HS-27A (cell line): ENCODE results near the gene ELOB.

Experiments
- DNase-seq: peaks from one replicate; pipeline ENCODE4 v3.0.0-alpha.2; 2012; ENCODE audit warnings: low read depth, missing footprints

ELOB gene

DNA sequence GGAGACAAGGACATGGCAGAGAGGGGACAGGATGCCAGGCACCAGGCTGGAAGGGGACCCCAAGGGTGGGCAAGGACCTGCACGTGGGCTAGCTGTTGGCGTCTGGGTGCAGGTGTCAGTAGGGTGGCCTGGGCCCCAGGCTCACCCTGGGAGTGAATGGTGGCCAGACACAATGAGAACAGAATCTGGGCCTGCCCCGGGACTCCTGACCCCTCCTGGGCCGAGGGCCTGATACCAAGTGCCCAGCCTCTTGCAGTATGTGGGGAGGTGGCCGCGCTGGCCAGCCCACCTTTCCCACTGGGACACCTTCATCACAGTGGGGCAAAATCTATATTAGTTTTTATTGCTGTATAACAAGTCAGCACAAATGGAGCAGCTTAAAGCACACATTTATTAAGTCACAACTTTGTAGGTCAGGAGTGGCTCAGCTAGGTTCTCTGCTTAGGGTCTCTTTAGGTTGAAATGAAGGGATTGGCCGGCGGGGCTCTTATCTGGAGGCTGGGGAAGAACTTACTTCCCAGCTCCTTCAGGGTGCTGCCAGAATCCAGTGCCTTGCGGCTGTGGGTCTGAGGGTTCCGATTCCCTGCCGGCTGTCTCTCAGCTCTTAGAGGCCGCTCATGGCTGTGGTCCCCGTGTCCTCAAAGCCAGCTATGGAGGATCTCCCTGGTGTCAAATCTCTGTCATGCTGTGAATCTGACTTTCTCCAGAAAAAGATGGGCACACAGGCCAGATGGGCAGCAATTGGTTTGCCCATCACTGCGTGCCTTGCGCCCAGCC is 6.7 kb upstream of the ELOB start:
- no peak for DNase-seq

DNA sequence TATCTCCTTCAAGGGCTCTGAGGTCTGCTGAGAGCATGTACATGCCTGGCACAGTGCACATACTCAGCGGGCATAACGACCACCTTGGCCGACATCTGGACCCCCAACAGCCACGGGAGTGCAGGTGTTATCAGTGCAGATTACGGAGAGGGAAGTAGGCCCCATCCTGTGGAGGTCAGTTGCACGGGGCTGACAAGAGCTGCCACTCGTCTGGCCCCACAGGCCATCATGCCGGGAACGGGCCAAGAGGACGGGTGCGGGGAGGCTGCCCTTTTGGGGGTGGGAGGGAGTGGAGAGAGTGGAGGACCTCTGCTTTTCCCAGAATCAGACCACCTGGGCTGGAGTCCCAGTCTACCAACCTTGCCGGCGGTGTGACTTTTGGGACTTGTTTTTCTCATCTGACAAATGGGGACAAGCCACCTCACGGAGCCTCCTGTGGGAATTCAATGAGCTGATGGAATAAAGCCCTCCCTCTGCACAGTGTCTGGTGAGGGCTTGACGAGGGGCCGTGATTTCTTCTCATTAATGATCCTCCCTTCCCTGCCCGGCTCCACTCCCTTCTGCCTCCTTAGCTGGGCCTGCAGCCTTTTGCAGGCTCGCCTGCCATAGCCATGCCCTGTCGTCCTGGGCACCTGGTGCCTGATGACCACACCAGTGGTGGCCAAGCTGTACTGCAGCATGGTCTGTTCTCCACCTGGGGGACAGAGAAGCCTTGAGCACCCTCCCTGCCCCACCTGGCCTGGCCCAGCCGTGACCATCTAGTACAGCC is 5.7 kb upstream of the ELOB start:
- no peak for DNase-seq

DNA sequence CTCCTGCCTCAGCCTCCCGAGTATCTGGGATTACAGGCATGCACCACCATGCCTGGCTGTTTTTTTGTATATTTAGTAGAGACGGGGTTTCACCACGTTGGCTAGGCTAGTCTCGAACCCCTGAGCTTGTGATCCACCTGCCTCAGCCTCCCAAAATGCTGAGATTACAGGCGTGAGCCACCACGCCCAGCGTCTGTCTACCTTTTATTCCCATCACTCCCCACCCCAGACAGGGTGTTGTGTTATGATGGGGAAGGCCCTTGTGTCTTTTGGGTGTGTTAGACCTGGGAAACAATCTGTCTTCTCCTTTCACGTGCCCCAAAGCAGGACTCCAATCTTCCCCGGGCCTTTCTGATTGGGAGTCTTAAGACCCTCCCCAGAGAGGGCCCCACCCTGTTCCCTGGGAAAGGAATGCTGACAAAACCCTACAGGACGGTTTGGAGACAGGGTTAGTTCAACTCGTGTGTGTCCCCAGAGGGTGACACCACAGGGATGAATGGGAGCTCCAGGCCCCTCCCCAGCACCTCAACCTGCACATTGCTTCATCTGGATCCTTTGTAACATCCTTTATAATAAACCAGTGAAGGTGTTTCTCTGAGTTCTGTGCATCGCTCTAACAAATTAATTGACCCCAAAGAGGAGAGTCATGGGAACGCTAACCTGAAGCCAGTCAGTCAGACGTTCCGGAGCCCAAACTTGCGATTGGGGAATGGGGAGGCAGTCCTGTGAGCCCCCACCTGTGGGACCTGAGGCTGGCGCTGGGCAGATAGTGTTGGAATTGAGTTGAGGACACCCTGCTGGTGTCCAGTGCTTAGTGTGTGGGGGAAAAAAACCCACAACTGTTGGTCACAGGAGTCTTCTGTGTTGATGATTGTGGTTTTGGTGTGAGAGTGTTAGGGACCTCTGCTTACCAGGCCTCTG is 3.2 kb upstream of the ELOB start:
- DNase-seq, result no peak

DNA sequence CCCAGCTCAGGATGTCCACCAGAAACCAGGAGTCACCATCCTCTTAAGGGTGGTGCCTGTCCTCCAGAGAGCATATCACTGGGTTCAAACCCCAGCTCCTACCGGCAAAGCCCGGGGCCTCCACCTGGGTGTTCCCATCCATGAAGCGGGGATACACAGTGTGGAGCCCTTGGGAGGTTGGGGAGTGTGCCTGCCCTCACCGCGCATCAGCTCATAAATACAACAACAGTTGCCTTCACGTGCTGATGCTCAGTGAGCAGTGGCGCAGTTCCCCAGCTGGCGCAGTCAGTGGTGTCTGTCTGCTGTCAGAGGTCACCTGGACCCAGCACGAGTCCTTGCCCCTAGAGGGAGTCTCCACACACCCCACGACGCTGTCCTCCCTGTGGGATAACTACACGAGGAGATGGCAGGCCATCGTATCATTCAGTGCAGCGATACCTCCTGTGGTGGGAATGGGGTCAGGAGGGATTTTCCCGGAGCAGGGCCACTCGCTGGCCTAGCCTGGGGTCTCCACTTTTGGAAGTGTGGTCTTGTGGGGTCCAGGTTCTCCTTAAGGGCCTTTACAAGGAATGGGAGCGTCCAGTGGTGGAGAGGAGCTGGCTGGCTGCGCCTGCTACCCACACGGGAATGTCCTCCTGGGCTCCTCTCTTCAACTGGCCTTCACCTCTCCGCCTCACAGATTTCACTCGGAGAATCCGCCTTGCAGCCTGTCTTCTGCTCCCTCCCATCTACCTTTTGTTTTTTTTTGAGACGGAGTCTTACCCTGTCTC is 2.3 kb upstream of the ELOB start:
- no peak for DNase-seq

DNA sequence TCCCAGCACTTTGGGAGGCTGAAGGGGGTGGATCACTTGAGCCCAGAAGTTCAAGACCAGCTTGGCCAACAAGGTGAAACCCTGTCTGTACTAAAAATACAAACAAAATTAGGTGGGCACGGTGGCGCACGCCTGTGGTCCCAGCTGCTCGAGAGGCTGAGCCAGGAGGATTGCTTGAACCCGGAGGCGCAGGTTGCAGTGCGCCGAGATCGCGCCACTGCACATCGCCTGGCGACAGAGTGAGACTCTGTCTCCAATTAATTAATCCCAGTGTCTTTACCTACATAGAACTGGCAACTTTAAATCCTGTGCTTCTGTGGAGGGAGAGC is 1.5 kb upstream of the ELOB start:
- DNase-seq, result no peak

DNA sequence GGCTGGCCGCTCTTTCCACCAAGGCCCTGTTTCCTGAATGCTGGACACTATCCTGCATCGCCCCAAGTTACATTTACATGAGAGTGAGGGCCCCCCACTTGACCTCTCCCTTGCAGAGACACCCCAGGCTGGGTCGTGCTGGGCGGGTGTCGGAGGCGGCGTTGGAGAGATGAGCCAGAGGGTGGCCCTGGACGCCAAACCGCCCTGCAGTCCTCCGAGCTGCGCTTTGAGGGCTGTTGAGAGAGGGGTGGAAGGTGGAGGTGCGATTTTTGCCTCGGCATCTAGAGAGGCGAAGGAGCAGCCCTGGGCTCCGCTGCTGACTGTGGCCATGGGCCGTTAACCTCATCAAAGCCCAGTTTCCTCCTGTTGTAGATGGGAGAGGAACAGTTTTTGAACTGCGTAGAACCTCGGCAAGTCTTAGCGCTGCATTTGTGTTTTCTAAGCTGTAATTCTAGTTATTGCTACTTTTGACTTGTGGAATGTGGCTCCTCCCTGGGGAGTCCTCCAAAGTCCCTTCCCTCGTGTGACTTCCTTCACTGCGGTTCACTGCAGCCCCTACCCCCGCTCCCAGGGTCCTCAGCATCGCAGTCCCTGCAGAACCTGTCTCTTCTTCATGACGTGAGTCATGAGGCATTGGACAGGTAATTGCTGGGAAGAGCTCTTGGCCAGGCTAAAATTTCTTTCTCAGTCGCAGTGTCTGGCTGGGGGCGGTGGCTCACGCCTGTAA is 986 bp upstream of the ELOB start:
- DNase-seq, result no peak

DNA sequence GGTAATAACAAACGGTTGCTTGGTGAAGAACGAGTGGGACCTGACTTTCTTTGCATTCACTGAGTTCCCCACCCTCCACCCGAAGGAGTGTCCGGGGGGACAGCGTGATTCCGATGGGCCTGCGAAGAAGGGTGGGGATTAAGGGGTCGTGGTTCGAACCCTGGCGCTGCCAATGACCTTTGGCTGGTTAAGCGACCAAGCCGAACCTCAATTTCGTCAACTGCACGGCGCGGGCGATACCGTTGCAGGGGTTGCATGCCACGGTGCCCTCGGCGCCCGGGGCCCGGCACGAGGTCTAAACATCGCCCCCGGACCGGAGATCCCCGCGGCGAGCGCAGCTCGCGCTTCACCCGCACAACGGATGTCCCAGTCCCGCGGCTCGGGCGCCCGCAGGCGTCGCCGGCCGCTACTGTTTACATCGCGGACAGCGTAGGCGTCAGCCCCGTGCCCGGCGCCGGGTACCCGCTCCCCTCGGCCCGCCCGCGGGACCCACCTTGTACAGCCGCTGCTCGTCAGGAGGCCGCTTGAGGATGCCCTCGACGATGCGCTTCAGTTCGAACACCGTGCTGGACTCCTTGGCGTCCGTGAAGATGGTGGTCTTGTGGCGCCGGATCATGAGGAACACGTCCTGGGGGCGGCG is 460 bp downstream of the ELOB start:
- DNase-seq, result no peak

DNA sequence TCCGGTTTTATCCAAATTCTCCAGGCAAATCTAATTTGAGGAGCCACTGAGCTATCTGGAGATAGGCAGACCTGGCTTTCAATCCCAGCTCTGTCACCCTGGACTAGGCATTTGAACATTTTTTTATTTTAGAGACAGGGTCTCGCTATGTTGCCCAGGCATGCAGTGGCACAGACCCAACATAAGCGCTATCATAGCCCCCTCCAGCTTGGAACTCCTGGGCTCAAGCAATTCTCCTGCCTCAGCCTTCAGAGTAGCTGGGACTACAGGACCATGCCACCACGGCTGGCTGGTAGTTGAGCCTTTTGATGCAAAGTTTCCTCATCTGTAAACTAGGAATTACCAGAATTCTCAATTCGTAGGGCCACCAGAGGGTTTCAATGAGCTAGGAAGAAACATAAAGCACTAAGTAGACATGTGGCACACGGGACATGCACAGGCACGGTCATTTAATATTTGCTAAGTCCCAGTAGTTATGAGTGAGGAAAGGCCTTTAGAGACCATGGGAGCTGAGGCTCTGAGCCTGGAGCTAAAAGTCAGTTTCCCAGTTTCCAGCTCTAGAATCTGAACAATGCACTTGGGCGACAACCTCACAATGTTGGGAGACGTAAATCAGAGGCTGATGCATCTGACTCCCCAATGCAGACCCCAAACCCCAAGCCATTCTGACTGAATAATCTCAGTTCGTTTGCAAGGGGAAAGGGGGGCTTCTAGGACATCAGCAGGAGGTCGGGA is 1.1 kb downstream of the ELOB start:
- DNase-seq, result no peak

DNA sequence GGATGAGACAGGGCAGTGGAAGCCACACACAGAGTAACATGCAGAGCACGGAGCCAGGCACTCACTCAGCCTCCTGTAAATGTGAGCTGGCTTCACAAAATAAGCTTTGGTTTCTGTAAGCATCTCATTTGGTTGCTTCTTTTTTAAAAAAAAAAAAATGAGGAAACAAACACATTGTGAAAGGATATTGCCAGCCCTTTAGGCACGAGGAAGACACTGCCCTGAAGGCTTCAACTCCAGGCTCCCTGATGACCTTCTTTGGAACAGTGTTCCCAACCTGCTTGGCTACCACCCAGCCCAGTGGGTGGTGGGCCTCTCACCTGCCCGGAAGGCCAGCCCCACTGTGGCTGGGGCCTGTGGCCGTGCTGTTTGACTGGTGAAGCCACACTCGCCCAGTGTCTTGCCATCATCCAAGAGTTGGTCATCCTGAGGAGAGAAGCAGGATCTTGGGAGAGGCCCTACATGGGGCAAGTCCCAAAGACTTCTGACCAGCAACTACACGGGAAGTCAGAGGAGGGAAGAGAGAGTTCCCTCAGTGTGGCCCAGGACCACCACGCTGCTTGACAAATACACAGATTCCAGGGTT is 1.9 kb downstream of the ELOB start:
- no peak for DNase-seq

DNA sequence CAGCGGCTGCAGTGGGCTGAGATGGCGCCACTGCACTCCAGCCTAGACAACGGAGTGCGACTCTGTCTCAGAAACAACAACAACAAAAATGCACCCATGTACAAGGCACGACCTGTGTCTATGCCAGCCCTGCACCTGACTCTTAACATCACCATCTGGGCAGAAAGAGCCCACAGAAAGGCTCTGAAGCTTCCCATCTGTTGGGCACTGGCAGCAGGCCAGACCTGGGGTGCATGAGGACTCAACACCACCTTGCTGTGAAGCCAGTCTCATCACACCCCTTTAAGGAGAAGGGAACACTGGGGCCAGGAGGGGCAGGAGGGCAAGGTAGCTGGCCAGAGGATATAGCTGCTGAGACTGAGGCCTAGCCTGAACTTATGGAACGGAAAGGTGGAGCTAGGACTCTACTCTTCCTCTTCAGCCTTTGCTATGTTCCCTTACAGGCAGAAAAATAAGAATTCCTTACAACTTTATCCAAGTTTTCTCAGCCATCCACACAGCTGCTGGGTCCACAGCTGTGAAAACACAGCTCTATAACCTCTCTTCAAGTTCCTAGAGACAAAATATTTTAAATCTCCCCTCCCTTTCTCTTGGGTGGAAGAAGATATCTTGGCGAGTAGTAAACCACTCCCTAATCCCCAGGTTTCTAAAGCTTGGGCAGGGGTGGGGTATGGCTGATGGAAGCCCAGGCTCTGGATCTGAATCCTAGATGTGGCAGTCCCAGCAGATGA is 2.8 kb downstream of the ELOB start:
- DNase-seq, result no peak

DNA sequence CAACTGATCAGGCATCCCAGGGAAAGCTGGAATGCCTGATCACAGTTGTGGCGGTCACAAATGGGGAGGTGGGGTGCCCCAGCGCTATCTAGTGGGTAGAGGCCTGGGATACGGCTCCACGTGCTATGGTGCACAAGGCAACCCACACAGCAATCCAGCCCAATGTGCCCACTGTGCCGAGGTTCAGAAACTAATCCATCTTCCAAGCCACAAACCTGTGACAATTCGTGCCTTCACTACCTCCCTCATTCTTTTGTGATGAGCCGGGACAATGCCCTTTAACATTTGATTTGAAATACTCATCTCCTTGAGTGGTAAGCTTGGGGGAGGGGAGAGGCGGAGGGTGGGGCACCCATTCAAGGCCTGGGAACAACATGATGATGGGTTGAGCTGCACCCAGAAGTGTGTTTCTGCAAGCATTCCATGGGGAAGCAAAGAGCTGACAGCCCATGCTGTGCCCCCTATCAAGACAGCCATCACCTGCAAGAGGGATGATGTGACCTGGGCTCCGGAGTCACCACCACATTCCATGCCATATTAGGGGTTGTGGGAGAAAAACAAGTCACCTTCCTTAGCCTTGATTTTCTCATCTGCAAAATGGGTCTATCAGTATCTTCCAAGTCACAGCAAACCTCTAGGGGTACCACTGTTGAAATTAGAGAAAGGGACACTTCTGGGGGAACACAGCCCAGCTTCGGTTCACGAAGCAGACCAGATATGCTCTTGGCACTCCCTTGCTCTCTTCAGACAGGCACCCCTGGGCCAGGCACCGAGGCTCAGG is 3.7 kb downstream of the ELOB start:
- DNase-seq, result no peak

DNA sequence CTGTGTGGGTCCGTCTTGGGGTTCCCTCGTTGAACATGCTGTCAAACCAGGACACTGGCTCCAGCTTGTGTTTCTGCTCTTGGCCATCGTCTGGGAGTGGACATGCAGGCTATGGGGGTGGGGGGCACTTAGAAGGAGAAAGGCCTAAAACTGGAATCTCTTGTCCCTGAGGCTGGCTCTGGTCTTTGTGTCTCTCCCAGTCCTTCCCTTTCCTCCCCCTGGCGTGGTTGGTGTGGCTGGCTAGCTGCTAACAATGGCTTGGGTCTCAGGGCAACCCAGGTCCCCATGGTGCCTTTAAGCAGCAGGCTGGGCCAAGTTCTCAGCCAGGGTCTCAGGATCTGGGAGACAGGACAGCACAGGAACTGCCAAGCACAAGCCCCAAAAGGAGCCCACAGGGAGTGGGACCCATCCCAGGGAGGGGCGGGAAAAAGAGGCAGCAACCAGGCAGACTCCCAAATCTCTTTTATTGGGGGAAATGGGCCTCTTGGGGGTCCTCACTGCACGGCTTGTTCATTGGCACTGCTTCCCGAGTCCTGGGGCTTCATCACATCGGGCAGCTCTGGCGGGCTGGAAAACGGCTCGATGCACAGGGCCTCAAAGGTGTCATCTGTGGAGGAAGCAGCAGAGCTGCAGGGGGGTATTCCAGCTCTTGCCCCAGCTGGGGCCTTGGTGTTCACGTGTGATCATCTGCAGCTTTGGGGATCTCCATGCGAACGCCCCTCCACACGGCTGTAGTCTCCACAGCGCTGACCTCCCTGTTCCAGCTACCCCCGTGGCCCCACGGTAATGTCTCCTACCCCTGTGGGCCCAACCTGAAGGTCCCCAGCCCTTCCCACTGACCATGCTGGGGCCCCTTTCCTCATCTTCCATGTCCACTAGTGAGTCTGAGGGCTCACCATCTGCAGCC is 5.3 kb downstream of the ELOB start:
- no peak for DNase-seq

DNA sequence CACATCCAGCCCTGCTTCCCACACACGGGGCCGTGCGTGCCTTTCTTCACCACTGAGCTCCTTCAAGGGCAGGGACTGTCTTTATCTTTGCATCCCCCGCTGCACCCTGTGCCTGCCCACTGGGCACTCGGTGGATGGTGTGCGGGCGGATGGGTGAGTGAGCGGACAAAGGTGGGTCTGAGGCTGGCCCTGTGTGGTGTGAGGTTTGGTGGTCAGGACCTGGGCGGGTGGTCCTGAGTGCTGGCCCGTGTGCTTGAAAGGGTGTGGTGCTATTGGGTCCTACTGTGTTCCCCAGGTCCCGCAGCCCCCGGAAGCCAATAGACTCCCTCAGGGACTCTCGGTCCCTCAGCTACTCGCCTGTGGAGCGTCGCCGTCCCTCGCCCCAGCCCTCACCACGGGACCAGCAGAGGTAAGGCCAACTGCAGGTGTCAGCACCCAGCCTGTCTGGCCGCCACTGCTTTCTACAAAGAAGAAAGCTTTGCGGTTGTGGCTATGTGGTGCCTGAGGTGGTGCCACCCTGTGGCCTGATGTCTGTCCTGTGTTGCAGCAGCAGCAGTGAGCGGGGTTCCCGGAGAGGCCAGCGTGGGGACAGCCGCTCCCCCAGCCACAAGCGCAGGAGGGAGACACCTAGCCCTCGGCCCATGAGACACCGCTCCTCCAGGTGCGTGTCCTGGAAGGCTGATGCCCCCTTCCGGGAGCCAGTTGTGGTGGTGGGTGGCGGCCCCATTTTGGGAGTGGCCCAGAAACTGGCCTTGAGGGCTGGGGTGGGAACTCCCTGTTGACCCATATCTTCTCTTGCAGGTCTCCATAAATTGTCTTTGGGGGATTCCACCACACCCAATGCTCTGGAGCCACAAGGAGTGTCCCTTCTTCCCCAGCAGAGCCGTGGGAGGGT is 6.8 kb downstream of the ELOB start:
- DNase-seq, result no peak

DNA sequence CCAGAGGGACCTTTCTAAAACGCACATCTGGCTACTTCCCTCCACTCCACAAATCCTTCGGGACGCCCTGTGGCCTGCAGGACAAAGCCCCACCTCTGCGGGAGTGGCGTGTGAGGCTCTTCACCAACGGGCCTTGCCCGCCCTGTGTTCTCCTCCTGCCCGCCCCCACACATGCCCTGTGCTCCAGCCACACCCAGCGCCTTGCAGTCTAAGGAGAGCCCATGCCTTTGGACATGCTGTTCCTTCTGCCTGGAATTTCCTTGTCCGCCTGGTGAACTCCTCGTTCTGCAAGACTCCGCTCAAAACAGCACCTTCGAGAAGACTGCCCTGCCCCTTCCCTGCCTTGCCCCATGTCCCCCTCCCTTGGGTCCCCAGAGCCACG is 7.4 kb downstream of the ELOB start:
- no peak for DNase-seq

DNA sequence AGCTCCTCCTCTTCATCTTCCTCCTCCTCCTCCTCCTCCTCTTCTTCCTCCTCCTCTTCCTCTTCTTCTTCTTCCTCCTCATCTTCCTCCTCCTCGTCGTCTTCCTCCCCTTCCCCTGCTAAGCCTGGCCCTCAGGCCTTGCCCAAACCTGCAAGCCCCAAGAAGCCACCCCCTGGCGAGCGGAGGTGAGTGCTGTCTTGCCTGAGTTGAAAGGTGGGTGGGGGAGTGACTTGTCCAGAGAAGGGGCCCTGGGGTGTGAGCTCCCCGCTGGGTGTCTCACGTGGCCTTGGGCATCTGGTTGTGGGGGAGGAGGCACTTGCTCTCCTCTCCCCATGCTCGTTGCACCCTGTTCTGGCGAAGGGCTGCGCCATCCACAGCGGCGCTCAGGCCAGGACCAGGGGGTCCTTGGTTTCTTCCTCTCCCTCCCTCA is 8.0 kb downstream of the ELOB start:
- no peak for DNase-seq
